HTR-8/SVneo (cell line): ENCODE measurements around the gene ELF3.
"Not testable (repeated sequence)": the region's sequence is repeated elsewhere in the genome, so short reads cannot be mapped to it uniquely, and the experiment has no call there.

Source experiments
- DNase-seq: peaks from one replicate; pipeline ENCODE4 v3.0.0; 2011; ENCODE audit warnings: low spot score, mixed read lengths; ENCODE audit not compliant: insufficient read length
- FAIRE-seq: peaks from 2 replicates; lab custom pipeline; 2011; peaks lifted over from hg19 to GRCh38; lab: Jason Lieb, UNC

ELF3 gene

DNA sequence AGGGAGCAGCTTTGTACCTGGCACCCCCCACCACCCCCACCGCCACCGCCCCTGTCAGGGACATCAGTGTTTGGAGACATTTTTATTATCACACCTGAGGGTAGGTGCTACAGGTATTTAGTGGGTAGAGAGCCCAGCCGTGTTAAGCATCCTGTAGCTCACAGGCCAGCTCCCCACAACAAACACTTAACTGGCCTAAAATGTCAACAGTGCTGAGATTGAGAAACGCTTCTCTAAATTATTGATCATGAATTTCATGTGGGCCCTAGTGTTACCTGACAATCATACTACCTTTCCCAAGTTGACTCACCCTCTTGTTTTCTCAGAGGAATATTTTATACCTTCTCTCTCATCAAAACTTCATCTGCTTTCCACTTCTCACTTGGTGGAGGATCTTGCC, 21.4 kb downstream of the ELF3 start:
- FAIRE-seq: no peak
- DNase-seq: no peak

DNA sequence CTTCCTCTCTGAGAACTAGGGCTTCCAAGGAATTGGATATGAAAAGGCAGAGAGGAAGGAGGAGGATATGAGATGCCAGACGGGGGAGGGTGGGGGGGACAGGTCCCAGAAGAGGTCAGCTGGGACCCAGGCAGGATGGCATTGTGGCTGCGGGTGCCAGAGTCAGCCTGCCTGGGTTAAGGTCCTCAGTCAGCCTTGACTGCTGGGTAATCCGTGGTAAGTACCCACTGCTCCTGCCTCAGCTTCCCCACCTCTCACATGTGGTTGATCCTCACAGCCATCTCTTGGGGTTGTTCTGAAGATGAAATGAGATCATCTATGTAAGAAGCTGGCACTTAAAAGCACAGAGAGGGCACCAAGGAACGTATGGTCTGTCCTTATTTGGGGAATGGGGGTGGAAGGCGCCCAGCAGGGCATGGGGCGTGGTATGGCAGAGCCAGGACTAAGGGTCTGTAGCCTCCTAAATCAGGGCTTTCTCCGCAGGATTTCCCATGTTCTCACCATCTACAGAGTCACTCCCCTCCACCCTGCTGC, 23.8 kb downstream of the ELF3 start:
- no peak for FAIRE-seq

DNA sequence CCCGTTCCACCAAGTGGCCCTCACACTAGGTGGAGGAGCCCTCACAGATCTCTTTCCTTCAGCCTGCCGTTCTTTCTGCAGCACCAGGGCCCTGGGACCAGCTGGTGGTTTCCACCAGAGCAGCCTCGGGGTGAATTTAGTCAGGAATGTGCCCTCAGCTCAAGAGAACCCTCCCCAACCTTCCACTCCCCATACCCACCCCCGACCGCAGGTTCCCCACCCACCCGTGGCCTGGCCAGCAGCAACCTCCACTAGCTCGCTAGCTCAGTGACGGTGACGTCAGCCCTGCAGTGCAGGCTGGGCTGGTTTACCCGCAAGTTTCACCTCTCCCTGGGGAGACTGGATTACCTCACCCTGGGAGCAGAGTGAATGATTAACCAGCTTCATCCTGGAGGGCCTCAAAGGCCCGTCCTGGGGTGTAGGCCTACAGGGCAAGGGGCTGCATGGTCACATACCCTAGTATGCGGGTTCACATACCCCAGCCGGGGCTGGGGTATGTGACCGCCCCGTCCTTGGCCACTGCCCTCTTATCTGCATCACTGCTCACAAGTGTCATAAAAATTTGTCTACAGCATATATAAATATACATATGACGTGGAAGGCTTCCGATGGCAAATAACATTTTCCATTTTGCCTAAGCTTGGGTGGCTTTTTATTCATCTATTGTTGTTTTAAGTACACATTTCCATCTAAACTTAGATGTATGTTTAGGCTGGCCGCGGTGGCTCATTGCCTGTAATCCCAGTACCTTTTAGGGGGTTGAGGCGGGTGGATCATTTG, 24.5 kb downstream of the ELF3 start:
- FAIRE-seq: peak; percentile 82
- DNase-seq: peak; percentile 92

More for the DNA sequence above, 23.8 kb downstream of the ELF3 start:
- DNase-seq: no peak

DNA sequence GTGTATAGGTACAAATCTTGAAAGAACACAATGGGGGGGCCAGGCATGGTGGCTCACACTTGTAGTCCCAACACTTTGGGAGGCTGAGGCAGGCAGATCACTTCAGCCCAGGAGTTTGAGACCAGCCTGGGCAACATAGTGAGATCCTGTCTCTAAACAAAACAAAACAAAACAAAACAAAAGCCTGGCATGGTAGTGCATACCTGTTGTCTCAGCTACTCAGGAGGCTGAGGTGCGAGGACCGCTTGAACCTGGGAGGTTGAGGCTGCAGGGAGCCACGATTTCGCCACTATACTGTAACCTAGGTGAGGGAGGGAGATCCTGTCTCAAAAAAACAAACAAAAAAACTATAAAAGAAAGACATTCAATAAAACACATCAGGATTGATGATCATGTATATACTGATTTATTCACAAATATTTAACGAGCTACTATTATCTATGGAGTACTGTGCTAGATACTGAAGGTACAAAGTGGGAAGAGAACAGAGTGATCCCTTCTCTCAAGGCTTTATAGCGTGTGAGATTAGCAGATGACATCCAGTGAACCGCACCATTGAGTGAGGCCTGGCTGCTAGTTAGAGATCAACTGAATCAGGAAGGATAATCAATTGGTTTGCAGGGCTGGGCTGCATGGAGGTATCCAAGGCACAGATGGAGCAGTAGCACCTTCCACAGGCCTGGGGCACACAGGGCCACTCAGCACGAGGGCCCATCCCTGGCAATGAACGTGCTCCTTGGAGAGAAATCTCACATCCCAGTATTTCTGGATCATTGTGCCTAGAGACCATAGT, 26.4 kb downstream of the ELF3 start:
- DNase-seq (no peak), FAIRE-seq (no peak)

DNA sequence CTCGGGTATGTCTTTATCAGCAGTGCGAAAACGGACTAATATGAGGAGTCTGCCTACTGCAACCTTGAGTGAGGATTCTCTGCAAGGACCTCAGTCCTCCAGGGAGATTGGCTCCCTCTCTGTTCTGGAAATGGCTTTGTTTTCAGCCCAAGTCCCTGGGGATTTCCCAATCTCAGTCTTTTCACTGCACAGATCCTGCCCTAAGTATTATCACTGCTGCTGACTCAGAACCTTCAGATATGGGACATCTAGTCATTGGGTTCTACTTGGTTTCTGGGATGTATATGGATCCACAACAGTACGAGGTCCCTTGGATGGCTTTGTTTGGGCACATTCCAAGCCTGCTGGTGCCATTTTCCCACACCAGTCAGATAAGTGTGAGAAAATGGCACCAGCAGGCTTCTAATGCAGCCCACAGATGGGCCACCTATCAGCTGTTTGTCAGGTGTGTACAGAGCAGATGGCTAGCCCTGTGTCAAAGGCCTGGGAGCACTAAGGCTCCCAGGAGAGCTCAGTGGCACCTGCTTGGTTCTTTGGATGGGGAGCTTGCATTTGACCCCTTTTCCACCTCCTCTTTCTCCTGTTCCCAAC, 27.4 kb downstream of the ELF3 start:
- no peak for DNase-seq

DNA sequence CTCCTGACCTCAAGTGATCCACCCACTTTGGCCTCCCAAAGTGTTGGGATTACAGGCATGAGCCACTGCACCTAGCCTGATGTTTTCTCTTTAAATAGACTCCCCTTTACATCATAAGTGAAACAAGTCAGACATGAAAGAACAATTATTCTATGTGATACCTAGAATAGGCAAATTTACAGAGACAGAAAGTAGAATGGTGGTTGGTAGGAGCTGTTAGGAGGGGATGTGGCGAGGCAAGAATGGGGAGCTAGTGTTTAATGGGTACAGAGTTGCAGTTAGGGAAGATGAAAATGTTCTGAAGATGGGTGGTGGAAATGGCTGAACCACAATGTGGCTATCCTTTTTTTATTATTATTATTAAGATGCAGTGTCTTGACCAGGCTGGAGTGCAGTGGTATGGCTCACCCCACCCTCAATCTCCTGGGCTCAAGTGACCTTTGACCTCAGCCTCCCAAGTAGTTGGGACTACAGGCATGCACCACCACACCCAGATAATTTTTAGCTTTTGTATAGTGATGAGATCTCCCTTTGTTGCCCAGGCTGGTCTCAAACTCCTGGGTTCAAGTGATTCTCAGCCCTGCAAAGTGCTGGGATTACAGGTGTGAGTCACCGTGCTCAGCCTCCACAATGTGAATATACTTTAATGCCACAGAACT, 28.4 kb downstream of the ELF3 start:
- DNase-seq (no peak), FAIRE-seq (no peak)

More for the DNA sequence above, 27.4 kb downstream of the ELF3 start:
- FAIRE-seq: no peak

DNA sequence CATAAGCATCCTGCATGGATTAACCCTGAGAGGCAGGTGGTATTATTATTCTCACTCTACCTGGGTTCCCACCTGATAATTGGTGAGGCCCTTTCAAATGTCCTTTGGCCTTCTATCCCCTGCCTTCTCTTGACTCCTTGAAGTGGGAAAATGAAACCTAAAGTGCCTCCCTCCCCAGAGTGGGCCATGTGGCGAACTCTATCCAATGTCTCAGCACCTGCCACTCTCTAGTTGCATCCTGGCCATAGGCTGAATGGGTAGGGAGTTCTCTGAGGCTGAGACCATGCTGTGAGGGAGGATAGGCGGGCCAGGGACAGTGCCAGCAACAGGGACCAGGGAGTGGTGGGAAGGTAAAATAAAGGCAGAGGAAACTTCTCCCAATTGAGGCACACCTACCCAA, 35.3 kb downstream of the ELF3 start:
- FAIRE-seq: no peak
- DNase-seq: no peak

DNA sequence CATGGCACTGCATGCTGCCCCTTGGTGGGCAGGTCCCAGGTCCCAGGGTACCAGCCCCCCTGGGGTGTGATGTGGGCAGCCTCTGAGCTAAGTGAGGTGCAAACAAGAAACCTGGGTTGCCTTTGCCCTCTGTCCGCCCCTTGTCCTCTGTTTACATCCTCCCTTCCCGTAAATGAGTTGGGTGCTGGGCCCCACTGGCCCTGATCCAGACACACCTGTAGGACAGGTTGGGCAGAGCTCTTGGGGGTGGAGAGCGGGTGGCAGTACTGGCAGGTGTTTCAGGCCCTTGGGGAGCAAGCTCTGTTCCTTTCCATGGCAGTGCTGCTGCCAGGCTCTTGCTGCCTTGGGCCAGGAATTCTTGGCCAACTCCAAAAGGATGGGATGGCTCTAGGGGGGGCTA, 35.8 kb downstream of the ELF3 start:
- FAIRE-seq: no peak

DNA sequence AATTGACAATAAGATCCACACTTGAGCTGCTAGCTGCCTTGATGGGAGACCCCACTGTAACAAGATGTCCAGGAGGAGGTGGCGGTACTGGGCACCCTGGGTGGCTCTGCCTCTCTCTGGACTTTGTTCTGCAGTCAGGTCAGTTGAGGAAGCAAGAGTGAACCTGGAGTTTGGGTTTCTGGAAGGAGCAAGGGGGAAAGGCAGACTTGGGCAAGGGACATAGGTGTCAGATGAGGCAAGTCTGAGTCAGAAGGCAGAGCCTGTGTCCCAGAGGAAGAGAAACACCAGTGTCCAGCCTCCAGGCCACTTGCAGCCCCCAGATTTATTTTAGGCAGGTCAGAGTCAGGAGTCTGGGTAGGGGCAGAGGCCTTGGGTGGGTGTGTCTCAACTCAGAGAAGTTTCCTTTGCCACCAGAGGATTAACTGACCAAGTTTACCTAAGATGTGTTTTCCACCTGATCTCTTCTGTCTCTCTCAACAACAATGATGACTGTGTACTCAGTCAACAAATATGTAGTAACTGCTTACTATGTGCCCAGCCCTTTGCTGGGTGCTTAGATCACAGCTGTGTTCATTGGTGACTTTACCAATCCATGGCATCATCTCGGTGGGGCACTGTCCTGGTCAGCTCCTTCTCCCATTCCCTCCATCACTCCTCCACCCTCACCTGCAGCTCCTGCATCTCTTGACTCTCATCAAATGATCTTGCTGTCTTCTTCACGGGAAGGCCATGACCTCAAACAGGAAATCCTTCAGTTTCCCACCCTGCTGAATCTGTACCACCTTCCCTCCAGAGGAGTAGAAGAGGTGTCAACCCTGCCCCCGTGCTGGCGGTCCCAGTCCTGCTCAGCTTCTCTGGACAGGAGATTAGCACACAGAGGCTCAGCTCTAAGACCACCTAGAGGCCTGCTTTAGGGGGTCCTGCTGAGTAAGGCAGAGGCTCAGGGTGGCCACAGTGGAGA, 36.6 kb downstream of the ELF3 start:
- no peak for FAIRE-seq

More for the DNA sequence above, 35.8 kb downstream of the ELF3 start:
- no peak for DNase-seq

DNA sequence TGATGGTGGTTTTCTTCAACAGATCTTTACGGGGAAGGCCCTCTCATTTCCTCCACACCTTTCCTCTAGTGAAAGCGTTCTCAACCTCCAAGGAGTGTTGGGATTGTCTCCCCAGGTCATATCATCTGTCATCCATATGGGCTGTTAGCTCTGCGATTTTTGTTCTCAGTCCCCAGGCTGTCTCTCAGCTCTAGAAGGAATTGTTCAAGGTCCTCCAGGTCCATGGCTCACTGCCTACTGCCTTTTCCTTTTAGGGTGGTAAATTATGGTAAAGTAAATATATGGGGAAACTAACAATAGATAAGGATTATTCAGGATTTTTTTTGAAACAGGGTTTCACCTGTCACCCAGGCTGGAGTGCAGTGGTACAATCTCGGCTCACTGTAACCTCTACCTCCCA, 37.6 kb downstream of the ELF3 start:
- no peak for FAIRE-seq
- no peak for DNase-seq

More for the DNA sequence above, 36.6 kb downstream of the ELF3 start:
- no peak for DNase-seq

DNA sequence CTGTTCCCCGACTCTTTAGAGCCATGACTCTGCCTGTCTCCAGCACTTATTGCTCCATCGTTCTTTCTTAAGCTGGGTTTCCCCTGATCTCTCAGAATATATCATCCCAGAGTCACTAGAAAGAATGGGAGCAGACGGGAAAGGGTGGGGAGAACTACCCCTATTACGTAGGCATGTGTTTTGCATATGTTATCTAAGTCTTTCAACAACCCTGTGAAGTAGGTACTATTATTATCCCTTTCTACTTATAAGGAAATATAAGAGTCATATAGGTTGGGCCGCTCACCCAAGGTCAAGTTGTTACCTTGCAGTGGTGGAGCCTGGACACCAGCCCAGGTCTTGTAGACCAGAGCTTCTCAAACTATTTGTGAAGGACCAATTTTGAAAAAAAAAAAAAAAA, 38.7 kb downstream of the ELF3 start:
- DNase-seq (no peak), FAIRE-seq (no peak)

DNA sequence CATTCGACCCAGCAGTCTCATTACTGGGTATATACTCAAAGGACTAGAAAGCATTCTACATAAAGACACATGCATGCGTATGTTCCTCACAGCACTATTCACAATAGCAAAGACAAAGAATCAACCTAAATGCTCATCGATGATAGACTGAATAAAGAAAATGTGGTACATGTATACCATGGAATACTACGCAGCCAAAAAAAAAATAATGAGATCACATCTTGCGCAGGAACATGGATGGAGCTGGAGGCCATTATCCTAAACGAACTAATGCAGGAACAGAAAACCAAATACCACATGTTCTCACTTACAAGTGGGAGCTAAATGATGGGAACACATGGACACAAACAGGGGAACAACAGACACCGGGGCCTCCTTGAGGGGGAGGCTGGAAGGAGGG, 43.7 kb downstream of the ELF3 start:
- DNase-seq: no peak
- no peak for FAIRE-seq

DNA sequence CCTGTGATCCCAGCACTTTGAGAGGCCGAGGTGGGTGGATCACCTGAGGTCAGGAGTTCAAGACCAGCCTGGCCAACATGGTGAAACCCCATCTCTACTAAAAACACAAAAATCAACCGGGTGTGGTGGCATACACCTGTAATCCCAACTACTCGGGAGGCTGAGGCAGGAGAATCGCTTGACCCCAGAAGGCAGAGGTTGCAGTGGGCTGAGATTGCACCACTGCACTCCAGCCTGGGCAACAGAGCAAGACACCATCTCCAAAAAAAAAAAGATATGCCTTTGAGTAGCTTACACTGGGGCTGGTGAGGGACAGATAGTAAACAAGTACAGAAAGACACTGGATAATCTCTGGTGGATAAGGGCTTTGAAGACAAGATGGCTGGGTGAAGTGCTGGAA, 44.3 kb downstream of the ELF3 start:
- not testable (repeated sequence) for FAIRE-seq, DNase-seq

DNA sequence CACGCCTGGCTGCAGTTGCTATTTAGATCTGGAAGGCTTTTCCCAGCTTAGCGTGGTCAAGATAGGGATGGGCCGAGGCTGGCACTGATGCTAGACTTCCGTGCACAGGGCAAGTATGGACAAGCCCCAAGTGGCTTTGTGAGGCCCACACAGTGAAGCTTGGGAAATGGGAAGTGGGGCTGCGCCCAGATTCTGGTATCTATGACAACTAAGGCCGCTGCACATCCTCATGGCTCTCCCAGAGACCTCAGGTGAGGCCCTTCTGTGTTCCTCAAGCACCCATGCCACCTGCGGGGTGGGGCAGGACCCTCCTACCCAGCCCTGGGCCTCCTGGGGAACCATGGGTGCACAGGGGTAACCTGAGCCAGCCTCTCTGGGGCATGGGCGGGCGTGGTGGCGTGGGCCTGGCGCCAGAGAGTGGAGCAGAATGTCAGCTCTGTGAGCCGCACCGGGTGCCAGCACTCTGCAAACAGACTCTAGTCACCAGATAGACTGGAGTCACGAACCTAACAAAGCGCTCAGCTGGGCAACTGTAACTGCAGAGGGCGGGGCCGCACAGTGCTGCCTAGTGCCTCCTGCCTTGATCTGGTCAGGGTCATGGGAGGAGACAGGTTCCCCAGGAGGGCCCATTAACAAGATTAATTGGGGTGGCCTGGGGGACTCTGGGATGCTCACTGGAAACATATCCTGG, 46.4 kb downstream of the ELF3 start:
- peak; percentile 51 for DNase-seq
- FAIRE-seq: no peak

DNA sequence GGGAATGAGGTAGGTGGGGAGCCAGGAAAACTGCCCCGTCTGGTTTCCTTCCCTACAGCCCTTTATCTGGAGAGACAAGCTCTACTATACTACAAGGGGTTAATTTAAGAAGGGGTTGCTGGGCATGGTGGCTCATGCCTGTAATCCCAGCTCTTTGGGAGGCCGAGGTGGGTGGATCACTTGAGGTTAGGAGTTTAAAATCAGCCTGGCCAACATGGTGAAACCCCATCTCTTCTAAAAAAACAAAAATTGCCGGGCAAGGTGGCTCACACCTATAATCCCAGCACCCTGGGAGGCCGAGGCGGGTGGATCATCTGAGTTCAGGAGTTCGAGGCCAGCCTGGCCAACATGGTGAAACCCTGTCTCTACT, 46.9 kb downstream of the ELF3 start:
- DNase-seq, FAIRE-seq: not testable (repeated sequence)

DNA sequence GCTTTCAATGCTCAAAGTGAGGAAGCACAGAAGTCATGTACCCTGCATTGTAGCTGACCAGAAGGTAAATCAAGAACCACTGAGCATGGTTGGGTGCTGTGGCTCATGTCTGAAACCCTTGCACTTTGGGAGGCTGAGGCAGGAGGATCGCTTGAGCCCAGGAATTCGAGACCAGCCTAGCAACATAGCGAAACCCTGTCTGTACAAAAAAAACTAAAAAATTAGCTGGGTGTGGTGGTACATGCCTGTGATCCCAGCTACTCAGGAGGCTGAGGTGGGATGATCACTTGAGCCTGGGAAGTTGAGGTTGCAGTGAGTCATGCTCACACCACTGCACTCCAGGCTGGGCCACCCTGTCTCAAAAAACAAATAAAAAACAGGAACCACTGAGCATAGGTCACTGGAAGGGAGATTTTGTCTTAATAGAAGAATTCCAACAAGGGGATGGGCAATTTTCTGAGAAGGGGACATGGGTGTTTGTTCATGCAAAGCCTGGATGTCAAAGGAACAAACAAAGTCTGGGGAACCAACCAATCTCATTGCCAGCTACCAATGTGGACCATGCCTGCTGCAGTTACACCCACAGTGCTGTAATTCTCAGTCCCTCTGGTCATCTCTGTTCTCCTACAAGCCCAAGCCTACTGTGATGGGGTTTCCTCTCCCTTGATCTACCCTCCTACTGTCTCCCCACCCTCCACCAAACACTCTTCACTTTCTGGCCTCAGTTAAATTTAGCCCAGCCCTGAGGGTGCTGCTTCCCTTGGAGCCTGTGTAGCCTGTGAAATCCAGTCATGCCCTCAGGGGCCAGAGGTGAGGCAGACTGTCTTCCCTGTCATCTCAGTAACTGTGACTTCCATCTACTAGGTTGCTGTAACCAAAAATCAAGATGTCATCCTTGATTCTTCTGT, 47.9 kb downstream of the ELF3 start:
- FAIRE-seq (no peak), DNase-seq (no peak)

DNA sequence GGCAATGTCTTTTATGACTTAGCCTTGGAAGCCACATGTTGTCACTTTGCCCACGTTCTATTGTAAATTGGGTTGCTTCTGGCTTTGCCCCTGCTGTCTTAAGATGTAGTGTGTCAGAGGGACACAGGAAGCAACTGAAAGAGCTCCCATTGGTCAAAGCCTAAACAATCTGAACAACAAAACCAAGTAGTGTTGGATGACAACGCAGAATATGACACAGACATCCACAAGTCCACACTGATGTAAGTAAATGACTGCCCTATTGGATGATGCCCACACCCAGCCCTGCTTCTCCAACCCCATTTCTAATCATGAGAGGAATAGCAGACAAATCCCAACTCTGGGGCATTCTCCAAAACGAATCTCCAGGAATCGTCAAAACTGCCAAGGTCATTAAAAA, 50.7 kb downstream of the ELF3 start:
- DNase-seq (no peak), FAIRE-seq (no peak)

DNA sequence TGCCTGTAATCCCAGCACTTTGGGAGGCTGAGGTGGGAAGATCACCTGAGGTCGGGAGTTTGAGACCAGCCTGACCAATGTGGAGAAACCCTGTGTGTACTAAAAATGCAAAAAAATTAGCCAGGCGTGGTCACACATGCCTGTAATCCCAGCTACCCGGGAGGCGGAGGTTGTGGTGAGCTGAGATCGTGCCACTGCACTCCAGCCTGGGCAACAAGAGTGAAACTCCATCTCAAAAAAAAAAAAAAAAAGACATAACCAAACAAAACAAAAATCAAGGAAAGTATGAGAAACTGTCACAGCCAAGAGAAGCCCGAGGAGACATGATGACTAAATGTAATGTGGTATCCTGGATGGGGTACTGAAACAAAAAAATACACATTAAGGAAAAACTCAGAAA, 51.4 kb downstream of the ELF3 start:
- not testable (repeated sequence) for FAIRE-seq

More for the DNA sequence above, 51.4 kb downstream of the ELF3 start:
- DNase-seq: not testable (repeated sequence)
